Testis (tissue), 3 donors: ENCODE data around the gene ALDH2. TPM values are rescaled to one million over a fixed set of nuclear protein-coding genes. Genes with fewer than 3 reads are reported as not detected.

Experiments
- DNase-seq: peaks from one replicate; pipeline ENCODE4 v3.0.0-alpha.2; 2019
- H3K27ac ChIP-seq, 2 donors: fragments of 200-600 bp; sonication (generic); one replicate each; pipeline ENCODE4 v1.5.1; 2019
- H3K27me3 ChIP-seq: fragments of 200-600 bp; sonication (generic); one replicate; pipeline ENCODE4 v1.5.1; 2019
- H3K36me3 ChIP-seq: fragments of 200-600 bp; sonication (generic); one replicate; pipeline ENCODE4 v1.5.1; 2017; ENCODE audit warnings: low read depth; ENCODE audit errors: missing control alignments
- H3K4me1 ChIP-seq: fragments of 200-600 bp; sonication (generic); one replicate; pipeline ENCODE4 v1.5.1; 2019
- H3K4me3 ChIP-seq, 2 donors: fragments of 200-600 bp; sonication (generic); one replicate each; pipeline ENCODE4 v1.5.1; 2017 to 2019
- H3K9me3 ChIP-seq: fragments of 200-600 bp; sonication (generic); one replicate; pipeline ENCODE4 v1.5.1; 2017
- CTCF ChIP-seq, 3 experiments: fragments of 450-650 bp in 2 of 3; fragments of 200-600 bp in 1 of 3; sonication (generic) in 1 of 3; IDR thresholded peaks; one replicate each; pipeline ENCODE4 v1.5.1; 2016 to 2019; ENCODE audit warnings: antibody characterized with exemption in 3 of 3, mild to moderate bottlenecking in 2 of 3, moderate library complexity in 1 of 3
- POLR2A ChIP-seq: fragments of 450-650 bp; IDR thresholded peaks from one replicate; pipeline ENCODE4 v1.6.1; 2017; ENCODE audit warnings: antibody characterized with exemption, mild to moderate bottlenecking, moderate library complexity
- WGBS, 2 donors: methylation state at CpG; one replicate each; pipeline ENCODE4 v1.1.5; 2018; 5-methylcytosine and 5-hydroxymethylcytosine counted together
- intact Hi-C: fragments of 100-400 bp; cut with DNase I; formaldehyde crosslinking; loops from one replicate; pipeline ENCODE4 v1.15.1; 2023; ENCODE audit warnings: low total_unique reads
- polyA plus RNA-seq: library from polyadenylated mRNA; stranded (reverse); fragments of 350-450 nt; fragmentation: Illumina TruSeq; extraction: RNeasy Lipid Tissue Mini Kit (QIAGEN cat#74804); gene quantifications from one replicate; pipeline ENCODE4 v1.2.3, GENCODE V29; 2014; ENCODE audit warnings: low read depth, low replicate concordance; ENCODE audit not compliant: insufficient read depth
- total RNA-seq, 2 donors: library from RNA; depleted of rRNA; stranded (reverse); fragments of >200 nt; gene quantifications; one replicate each; pipeline ENCODE4 v1.2.3, GENCODE V29; 2016

Gene ALDH2
- total and polyA plus RNA-seq, 3 donors from 2014 or later = 58.4 to 96.4 (median 76.6) TPM

GRCh38 chr12:111799758-111800157 lies 33.0 kb downstream of the ALDH2 start:
- 91 to 93% methylated on average over 5 to 9 of the region's 9 CpGs for WGBS, 2 donors
- Histone ChIP-seq H3K4me1 (no peaks in the 10 kb centered on the region), H3K27ac (no peak overlapping the region), H3K4me3 (no peak overlapping the region), H3K27me3 (no peaks in the 10 kb centered on the region), H3K36me3 (no peaks in the 10 kb centered on the region), H3K9me3 (no peaks in the 10 kb centered on the region)
- intact Hi-C loops = no loop called here
- TF ChIP-seq CTCF (IDR thresholded peaks at IDR 0.05) (no peak), POLR2A (no peak)
- DNase-seq = no peak

- Histone ChIP-seq H3K27ac (no peak overlapping the region), H3K36me3 (no peaks in the 10 kb centered on the region), H3K4me3 (no peak overlapping the region), H3K27me3 (no peaks in the 10 kb centered on the region), H3K9me3 (no peaks in the 10 kb centered on the region), H3K4me1 (no peaks in the 10 kb centered on the region)
- intact Hi-C loops = no loop called here
- no peak for TF ChIP-seq POLR2A
- no peak for TF ChIP-seq CTCF (IDR thresholded peaks at IDR 0.05)
- DNase-seq = no peak
- 93 to 95% methylated on average over 6 of the region's 6 CpGs for WGBS, 2 donors
Measured at GRCh38 chr12:111803038-111803626, 36.4 kb downstream of the ALDH2 start.

- no peaks in the 10 kb centered on the region for H3K4me1 ChIP-seq
- H3K4me3 ChIP-seq = no peak overlapping the region
- TF ChIP-seq POLR2A = no peak
- no peak for TF ChIP-seq CTCF (IDR thresholded peaks at IDR 0.05)
- 94 to 96% methylated on average over 5 to 8 of the region's 8 CpGs for WGBS, 2 donors
- H3K27ac ChIP-seq = no peak overlapping the region
- intact Hi-C loops = no loop called here
- H3K27me3 ChIP-seq = no peaks in the 10 kb centered on the region
- DNase-seq = no peak
- no peaks in the 10 kb centered on the region for H3K36me3 ChIP-seq
- H3K9me3 ChIP-seq = no peaks in the 10 kb centered on the region
Measured at GRCh38 chr12:111803851-111804250, 37.1 kb downstream of the ALDH2 start.

- Histone ChIP-seq H3K4me3 (no peak overlapping the region), H3K27me3 (no peaks in the 10 kb centered on the region), H3K36me3 (no peaks in the 10 kb centered on the region), H3K4me1 (no peaks in the 10 kb centered on the region), H3K27ac (no peak overlapping the region), H3K9me3 (no peaks in the 10 kb centered on the region)
- TF ChIP-seq CTCF (IDR thresholded peaks at IDR 0.05) (no peak), POLR2A (no peak)
- DNase-seq = no peak
- intact Hi-C loops = no loop called here
- 83% methylated on average over 4 of the region's 4 CpGs for WGBS, 2 donors
Measured at GRCh38 chr12:111806304-111806703, 39.6 kb downstream of the ALDH2 start.

- DNase-seq = no peak
- Histone ChIP-seq H3K27ac (no peak overlapping the region), H3K4me1 (no peaks in the 10 kb centered on the region), H3K27me3 (no peaks in the 10 kb centered on the region), H3K4me3 (no peak overlapping the region), H3K36me3 (no peaks in the 10 kb centered on the region), H3K9me3 (no peaks in the 10 kb centered on the region)
- intact Hi-C loops = no loop called here
- no peak for TF ChIP-seq CTCF (IDR thresholded peaks at IDR 0.05)
- TF ChIP-seq POLR2A = no peak
- 90% methylated on average over 7 of the region's 7 CpGs for WGBS, 2 donors
Measured at GRCh38 chr12:111807232-111807631, 40.5 kb downstream of the ALDH2 start.
